ENCODE measurements around the gene GDF2. TPM values are rescaled to one million over a fixed set of nuclear protein-coding genes. Genes with fewer than 3 reads are reported as not detected.

GDF2 gene
- total and polyA plus RNA-seq, 2 of the 4 experiments (the other 2 are of a cell fraction): under 0.01 TPM; not detected in 1

GRCh38 chr10:47303105-47303504 is 19.1 kb upstream of the GDF2 start:
- Histone ChIP-seq H3K4me3 (ENCODE audit: insufficient read depth, low read depth, low read length) (no peak overlapping the region), H3K18ac (ENCODE audit: low read depth, low read length) (no peak overlapping the region), H3K14ac (replicated peaks; ENCODE audit: low read depth, low read length) (no peak overlapping the region), H3K9me3 (ENCODE audit: control insufficient read depth, insufficient read depth, low read length) (no peaks in the 10 kb centered on the region), H3K9me1 (ENCODE audit: insufficient read depth, low read length) (no peaks in the 10 kb centered on the region; the same call in 1 of the 2 replicates), H3K9ac (ENCODE audit: low read depth, low read length) (no peak overlapping the region), H3K36me3 (ENCODE audit: control insufficient read depth, insufficient read depth, low read length) (no peaks in the 10 kb centered on the region), H2BK120ac (ENCODE audit: low read depth, low read length) (no peak overlapping the region), H2AK5ac (ENCODE audit: low read depth, low read length) (no peak overlapping the region), H3K79me1 (ENCODE audit: low read depth in 1 of 2, low read length in 2 of 2) (no peaks in the 10 kb centered on the region), H3K4me2 (ENCODE audit: low read depth, low read length) (no peak overlapping the region), H2BK15ac (ENCODE audit: low read depth, low read length) (no peak overlapping the region), H2BK20ac (ENCODE audit: low read depth, low read length) (no peak overlapping the region), H2AFZ (replicated peaks; ENCODE audit: low read length, poor library complexity) (no peak overlapping the region), H3K4me1 (ENCODE audit: control insufficient read depth, insufficient read depth, low read length) (no peaks in the 10 kb centered on the region), H2BK5ac (ENCODE audit: low read depth, low read length, poor library complexity, severe bottlenecking) (no peak overlapping the region), H4K8ac (ENCODE audit: low read depth in 2 of 2, low read length in 2 of 2) (no peak overlapping the region), H4K5ac (ENCODE audit: low read depth, low read length) (no peak overlapping the region), H3K56ac (ENCODE audit: extremely low read depth, insufficient read depth, low read length) (no peak overlapping the region), H3K27ac (ENCODE audit: insufficient read depth, low read length) (no peak overlapping the region), H3K23ac (ENCODE audit: low read depth, low read length) (no peak overlapping the region), H2AK9ac (replicated peaks; ENCODE audit: low read depth, low read length, poor library complexity) (no peak overlapping the region), H4K20me1 (ENCODE audit: insufficient read depth, low read length) (no peaks in the 10 kb centered on the region), H3K4ac (ENCODE audit: low read depth, low read length) (no peak overlapping the region), H4K91ac (ENCODE audit: insufficient read depth, low read depth, low read length) (no peak overlapping the region), H3K27me3 (ENCODE audit: control insufficient read depth, insufficient read depth, low read length) (peaks cover 86% of the 10 kb centered on the region)
- intact Hi-C loops (cut with micrococcal nuclease): no loop called here
- dilution Hi-C loops (cut with HindIII; ENCODE audit: low sequenced_read_pairs, unreplicated experiment): no loop called here
- in situ Hi-C loops (cut with MboI; ENCODE audit: low sequenced_read_pairs): loop anchor here (10.0 kb wide), 1 partner anchor 278 kb away; no protein-coding TSS in a partner anchor
- no TSS peak for BruUV-seq (replicated peaks)
- ATAC-seq (ENCODE audit: low read depth) (no peak), DNase-seq (no peak)
- POLR2A ChIA-PET (ENCODE audit: unreplicated experiment): no interaction called here
- WGBS, 2 experiments (ENCODE audit: extremely low coverage in 2 of 2, insufficient read length in 1 of 2): 78% methylated on average over 4 of the region's 7 CpGs; no CpG with 5 or more reads in 1 of the 2 experiments
- TF ChIP-seq POLR2A (IDR thresholded peaks at IDR 0.05; ENCODE audit: low read depth, low read length) (no peak), SMC3 (IDR thresholded peaks at IDR 0.05; ENCODE audit: low read depth, low read length) (no peak), CTCF (conservative IDR thresholded peaks at IDR 0.05; ENCODE audit: low read depth, low read length) (no peak), MAZ (IDR thresholded peaks at IDR 0.05; ENCODE audit: borderline replicate concordance, low read depth, low read length) (no peak), CHD1 (IDR thresholded peaks at IDR 0.05; ENCODE audit: low read depth, low read length) (no peak), NFE2L2 (IDR thresholded peaks at IDR 0.05; ENCODE audit: low read depth, low read length) (no peak), MAFK (IDR thresholded peaks at IDR 0.05; ENCODE audit: low read depth, low read length) (no peak), RFX5 (IDR thresholded peaks at IDR 0.05; ENCODE audit: low read depth, low read length) (no peak), USF2 (IDR thresholded peaks at IDR 0.05; ENCODE audit: low read depth, low read length) (no peak), RCOR1 (IDR thresholded peaks at IDR 0.05; ENCODE audit: insufficient replicate concordance, low read length) (no peak), ELK1 (IDR thresholded peaks at IDR 0.05; ENCODE audit: borderline replicate concordance, low read depth, low read length) (no peak), RAD21 (IDR thresholded peaks at IDR 0.05; ENCODE audit: low read length) (no peak), CEBPB (IDR thresholded peaks at IDR 0.05; ENCODE audit: low read depth, low read length) (no peak), BHLHE40 (IDR thresholded peaks at IDR 0.05; ENCODE audit: low read depth, low read length) (no peak), FOS (IDR thresholded peaks at IDR 0.05; ENCODE audit: low read depth, low read length) (no peak), MXI1 (IDR thresholded peaks at IDR 0.05; ENCODE audit: borderline replicate concordance, low read depth, low read length) (no peak)
- CTCF ChIA-PET: interaction anchor here (2.6 kb wide), 1 partner anchor 255 kb away, joined by 9 read pairs; no protein-coding TSS in a partner anchor
